Fibroblast of upper back skin (primary cell): Measurements from ENCODE around the gene BMP8A.
"Not testable (repeated sequence)": the region's sequence is repeated elsewhere in the genome, so short reads cannot be mapped to it uniquely, and the experiment has no call there.

ENCODE experiments used
- DNase-seq: peaks from one replicate; pipeline ENCODE4 v3.0.0-alpha.2; 2013

The BMP8A gene

DNA sequence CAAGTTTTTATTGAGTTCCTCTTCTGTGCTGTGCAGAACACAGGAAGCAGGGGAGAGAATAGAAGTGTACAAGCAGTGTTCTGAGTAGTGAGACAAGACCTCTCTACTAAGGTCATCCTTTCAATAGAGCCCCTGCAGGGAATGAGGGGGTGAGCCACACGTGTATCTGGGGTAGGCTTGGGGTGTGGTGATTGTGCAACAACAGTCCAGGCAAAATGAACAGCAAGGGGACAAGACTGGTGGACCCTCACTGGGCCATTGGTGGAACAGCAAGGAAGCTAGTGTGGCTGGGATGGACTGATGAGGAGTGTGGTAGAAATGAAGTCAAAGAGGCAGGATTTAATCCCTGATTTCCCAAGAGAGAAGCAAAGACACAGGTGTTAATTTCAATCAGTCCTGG is 8.2 kb upstream of the BMP8A start:
- no peak for DNase-seq

DNA sequence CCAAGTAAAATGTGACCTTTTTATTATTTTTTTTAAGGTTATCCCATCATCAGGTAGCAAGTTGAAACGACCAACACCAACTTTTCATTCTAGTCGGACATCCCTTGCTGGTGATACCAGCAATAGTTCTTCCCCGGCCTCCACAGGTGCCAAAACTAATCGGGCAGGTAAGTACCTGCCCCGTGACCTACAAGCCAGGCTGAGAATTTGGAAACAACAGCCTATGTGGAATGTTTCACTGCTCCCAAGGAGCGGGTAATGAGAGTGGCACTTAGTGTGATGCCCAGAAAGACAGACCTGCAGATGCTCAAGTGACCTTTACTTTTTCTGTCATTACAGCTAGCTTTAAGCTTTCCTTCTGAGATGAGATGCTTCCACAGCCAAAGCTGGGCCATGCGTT is 6.9 kb upstream of the BMP8A start:
- DNase-seq: no peak

DNA sequence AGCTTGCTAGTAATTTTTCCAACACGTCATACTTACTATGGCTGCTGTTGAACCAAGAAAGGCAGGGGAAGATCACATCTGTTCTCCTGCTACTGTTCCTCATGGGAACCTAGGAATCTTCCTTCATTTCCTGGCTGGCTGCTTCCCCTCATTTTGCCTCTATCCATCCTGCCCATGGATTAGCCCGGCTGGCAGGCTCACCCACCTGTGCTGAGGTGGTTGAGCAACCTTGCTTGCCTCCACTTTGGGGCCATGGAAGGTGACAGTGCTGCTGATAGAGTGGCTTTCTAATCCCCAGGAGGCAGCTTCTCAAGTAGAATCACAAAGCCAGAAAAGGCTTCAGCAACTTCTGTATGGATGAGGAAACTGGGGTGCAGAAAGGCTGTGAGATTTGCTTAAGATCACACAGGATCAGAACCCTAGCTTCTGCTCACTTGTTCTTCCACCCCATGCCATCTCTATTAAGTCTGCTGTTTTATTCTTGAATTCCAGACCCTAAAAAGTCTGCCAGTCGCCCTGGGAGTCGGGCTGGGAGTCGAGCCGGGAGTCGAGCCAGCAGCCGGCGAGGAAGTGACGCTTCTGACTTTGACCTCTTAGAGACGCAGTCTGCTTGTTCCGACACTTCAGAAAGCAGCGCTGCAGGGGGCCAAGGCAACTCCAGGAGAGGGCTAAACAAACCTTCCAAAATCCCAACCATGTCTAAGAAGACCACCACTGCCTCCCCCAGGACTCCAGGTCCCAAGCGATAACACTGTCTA is 6.2 kb upstream of the BMP8A start:
- no peak for DNase-seq

DNA sequence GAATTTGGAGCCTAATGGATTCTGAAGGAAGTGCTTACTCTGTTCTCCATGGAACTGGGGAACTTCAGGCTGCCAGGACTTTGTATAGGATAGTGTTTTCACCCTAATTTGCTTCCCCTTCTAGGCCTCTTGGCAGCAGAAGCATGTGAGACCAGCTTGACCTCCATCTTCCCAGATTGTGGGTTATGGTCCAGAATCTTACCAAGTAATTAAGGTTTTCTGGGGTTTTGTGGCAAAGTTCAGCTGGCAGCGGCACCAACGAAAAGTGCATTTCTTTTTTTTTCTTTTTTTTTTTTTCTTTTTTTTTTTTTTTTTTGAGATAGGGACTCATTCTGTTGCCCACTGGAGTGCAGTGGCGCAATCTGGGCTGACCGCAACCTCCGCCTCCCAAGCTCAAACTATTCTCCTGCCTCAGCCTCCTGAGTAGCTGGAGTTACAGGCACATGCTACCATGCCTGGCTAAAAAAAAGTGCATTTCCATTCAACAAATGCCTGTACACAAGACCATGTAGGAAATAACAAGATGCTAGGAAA is 3.4 kb upstream of the BMP8A start:
- DNase-seq: no peak

DNA sequence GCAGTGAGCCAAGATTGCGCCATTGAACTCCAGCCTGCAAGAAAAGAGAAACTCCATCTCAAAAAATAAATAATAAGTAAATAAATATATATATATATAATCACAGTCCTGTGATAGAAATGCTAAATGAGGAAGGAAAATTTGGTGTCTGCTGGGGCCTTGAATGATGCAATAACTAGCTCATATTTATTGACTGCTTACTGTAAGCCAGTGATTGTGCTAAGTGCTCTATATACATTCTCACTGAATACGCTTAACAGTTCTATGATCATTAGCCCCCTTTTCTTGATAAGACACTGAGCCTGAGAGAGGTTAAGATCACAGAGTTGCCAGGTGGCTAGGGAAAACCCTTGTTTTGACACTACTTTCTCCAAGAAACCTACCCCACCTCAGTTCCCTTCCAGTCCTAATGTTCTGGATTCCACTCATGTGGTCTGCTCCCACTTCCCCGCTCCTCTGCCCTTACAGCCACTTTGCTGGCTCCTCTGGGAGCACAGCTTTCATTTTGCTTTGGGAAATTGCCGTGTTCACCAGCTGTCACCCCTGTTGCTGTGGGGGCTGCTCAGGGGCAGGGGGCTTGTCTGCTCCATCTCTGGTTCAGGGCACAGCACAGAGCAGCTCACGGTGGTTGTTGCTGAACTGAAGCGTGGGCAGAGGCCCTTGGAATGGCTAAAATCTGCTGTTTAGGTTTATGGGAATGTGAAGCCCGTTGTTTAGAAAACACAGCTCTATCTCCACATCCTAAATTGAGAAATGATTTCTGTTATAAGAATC is 2.5 kb upstream of the BMP8A start:
- DNase-seq: no peak

DNA sequence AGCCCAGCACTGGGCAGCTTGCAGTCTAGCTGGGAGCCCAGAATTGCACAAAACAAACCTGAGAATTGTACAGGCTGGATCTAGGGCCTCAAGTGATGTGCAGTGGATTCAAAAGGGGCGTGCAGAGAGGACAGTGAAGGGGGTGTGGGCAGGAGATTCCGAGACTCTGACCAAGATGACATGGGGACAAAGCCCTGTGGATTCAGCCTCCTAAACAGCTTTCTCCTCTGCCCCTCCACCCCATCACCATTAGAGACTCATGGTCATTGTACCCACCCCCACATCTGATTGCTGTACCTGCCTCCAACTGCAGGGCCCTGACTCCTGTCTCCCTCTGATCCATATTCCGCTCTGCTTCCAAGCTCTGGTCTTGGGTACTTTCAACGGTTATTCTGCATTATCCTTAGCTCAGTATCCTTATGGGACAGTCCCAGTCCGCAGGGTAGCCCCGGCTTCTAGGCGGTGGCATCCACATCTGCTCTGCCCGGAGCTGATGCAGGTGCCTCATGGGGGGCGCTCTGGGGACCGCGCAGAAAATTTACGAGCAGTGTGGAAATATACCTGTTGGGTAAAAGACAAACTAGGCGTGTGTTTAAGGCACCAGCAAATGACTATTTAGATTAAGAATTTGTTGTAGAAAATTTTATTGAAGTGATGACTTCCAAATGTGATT is 1.7 kb upstream of the BMP8A start:
- no peak for DNase-seq

DNA sequence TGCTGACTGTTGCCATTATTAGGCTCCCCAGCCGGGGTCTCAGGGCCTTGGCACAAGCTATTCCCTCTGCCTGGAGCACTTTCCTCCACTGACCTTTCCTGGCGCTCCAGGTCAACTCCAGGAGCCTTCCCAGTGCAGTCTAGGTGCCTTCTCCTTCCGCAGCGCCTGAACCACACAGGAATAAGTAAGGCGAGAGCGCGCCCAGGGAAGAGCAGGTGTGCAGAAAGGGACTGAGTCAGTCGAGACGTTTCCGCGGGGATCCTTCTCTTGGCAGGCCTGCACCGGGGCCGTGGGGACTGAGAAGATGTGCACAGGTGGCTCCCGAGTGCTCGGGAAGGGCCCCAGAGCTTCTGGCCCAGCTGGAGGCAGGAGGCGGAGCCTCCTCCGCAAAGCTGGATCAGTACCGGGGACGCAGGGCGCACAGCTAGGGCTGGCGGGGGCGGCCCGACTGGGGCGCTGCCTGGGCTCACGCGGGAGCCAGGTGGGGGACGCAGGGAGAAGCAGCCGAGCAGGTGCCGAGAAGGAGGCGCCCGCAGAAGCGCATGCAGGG is 765 bp upstream of the BMP8A start:
- DNase-seq: no peak

DNA sequence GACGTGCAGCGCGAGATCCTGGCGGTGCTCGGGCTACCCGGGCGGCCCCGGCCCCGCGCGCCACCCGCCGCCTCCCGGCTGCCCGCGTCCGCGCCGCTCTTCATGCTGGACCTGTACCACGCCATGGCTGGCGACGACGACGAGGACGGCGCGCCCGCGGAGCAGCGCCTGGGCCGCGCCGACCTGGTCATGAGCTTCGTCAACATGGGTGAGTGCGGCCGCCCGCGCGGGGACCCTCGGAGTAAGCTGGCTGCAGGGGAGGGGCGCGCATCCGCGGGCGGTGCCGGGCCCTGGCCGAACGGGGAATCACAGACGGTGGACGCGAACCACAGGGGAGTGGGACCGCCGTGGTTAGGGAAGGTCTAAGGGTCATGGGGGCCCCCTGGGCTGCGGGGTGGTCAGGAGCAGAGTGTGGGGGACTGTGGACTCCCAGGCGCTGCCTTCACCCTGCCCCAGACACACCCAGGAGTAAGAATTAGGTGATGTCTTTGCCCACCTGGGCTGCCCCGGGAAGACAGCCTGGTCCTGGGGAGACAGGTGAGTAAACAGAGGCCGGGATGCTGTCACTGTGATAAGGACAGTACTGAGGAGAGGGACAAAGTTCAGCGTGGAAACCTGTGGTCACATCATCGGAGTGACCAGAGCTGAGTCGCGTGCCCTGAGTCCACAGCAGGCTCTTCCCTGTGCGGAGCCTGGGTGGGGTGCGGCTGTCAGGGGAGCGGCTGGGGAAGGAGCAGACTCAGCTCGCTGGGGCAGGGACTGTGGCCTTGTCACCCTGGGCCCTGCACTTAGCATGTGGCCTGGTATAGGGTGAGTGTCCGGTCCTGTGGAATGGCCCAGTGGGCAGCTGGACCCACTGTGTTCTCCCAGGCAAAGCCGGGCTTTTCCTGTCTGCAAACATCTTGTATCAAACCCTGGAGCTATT is 944 bp downstream of the BMP8A start:
- not testable (repeated sequence) for DNase-seq

DNA sequence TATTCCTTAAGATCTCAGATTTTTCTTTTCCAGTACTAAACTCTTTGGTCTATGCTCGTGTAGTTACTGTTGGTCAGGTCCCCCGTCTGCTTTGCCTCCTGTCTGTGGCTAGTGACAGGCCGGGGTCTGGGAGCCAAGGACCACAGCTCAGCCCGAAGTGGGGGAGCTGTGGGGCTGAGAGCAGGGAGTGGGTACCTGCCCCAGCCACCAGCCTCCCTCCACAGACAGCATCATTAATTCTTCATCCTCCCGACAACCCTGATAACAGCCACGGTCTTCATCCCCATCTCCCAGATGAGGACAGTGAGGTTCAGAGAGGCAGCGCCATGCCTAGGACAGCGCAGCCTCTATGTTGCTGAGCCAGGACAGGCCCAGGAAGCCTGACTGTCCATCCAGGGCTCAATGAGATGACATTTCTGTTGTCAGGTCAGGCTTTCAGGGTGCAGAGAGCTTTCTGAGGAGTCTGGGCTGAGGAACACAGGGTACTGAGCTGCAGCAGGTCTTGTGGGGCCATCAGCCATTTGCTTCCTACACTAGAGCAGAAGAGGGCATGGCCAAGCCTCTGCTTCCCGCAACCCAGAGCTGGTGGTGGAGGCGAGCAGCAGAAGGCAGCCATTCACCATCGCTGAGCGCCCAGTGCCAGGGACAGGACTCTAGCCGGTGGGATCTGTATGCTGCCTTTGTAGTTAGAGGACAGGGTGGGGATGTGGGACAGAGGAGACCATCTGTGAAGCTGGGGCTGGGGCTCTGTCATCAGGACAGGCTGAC is 1.8 kb downstream of the BMP8A start:
- not testable (repeated sequence) for DNase-seq

DNA sequence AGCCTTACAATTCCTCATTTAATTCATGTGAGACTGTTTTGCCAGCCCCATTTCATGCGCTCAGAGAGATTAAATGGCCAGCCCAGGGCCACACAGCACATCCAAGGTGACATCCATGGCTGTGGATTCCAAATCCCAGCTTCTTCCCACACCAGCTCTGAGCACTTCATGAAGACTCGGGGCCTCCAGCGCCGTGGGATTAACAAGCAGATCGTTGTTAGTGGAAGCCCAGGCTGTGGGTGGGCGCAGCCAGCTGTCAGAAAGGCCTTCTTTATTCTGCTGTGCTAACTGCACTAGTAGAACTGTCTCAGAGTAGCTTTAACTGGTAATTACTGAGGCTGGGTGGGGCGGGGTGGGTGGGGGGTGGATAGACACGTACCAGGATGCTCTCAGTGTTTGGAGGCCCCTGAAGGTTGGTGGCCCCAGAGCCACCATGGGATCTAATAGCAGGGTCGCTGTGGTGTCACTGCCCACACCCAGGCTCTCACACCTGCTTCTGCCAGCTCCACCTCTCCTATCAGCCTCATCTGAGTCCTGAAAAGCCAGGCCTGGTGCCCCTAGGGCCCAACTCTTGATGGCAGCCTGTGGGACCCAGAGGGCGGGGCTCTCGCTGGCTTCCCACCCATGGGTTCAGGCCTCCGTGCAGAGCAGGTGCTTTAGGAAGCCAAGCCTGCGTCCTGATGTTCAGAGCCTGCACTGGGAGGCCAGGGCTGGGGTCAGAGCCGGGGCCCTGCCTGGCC is 3.4 kb downstream of the BMP8A start:
- no peak for DNase-seq

DNA sequence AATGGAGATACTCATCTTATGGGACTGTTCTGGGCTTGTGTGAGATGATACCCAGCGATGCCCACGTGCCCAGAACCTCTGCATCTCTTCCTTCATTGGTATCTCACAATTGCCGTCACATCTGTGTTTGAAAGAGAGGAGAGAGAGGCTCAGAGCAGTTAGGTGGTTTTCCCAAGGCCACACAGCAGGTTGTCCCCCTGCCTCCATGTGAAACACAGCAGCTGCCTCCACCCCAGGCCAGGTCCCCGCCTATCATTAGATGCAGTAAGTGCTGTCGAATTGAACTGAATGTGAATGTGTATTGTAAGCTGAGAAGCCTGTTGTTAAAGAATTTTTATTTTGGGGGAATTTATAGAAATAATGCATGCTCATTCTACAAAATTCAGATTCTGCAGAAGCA is 5.1 kb downstream of the BMP8A start:
- DNase-seq: not testable (repeated sequence)

DNA sequence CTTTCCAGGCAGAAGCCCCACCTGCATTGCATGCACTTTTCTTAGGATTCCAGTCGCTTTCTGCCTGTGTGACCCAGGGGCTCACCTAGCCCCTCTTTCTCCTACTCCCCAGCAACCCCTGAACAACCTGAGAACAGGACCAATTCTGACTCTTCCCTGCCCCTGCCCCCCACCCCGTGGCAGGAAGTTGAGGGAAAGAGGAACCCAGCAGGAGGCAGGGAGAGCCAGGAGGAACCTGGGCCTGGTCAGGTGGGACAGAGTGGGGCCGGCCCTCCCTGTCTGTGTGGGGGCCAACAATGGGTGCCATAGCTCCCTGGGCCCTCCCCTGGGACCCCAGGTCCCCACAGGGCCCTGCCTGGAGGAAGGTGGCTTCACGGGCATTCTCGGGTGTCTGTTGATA is 6.1 kb downstream of the BMP8A start:
- no peak for DNase-seq

DNA sequence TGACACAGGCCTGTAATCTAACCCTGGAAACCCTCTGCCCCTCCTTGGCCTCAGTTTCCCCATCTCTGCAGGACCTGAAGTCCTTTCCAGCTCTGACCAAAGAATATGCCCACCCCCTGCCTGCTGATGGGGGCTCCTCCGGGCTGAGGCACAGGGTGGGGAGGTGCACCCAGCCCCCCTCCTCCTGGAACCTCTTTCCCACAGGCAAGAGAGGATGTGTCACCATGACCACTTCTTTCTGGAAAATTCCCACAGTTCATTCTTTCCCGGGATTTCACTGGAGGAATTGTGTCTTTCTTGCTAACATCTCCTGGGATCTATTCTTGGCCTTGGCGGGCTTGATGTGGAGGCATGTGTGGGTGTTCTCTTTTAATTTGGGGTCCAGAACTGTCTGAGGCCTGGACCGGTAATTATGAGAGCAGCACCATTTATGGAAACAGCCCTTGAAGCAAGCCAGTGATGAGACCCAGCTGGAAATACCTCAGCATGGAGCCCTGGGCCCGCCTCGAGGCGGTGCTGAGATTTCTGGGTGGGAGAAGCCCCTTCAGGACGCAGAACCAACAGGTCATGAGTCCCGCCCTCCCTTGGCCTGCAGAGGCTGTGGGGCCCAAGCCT is 6.8 kb downstream of the BMP8A start:
- not testable (repeated sequence) for DNase-seq

DNA sequence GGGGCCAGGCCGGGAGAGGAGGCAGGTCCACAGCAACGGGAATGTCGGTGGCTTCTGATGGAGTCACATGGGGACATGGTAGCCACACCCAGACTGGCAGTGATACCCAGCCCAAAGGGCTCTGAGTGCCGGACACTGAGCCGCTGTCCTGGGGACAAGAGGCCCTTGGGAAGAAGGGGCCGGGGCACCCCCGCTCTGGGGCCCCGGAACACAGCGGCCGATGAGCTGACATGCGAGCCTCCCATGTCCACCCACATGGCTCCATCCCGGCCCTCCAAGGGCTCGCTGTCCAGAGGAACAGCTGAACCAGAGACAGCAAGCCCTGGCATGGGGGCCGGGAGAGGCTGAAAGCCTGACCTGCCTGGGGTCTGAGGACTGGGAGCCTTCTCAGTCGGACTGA is 7.4 kb downstream of the BMP8A start:
- DNase-seq: not testable (repeated sequence)

DNA sequence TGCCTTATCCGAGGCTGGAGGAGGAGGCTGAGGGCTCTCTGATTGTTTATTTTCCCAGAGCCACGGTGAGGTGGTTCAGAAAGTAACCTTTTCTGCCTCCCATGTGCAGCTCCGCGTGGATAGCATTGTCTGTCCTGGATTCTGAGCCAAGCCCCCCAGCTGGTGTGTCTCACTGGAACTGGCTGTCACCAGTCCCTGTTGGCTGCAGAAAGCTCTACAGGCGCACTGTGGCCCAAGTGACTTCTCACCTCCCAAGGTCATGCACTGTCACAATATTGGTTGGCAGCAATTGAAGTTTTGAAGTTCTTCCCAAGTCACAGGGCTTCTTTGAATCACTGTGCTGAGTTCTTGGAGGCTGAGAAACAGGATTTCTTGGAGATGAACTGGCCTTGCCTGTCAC is 8.2 kb downstream of the BMP8A start:
- no peak for DNase-seq

DNA sequence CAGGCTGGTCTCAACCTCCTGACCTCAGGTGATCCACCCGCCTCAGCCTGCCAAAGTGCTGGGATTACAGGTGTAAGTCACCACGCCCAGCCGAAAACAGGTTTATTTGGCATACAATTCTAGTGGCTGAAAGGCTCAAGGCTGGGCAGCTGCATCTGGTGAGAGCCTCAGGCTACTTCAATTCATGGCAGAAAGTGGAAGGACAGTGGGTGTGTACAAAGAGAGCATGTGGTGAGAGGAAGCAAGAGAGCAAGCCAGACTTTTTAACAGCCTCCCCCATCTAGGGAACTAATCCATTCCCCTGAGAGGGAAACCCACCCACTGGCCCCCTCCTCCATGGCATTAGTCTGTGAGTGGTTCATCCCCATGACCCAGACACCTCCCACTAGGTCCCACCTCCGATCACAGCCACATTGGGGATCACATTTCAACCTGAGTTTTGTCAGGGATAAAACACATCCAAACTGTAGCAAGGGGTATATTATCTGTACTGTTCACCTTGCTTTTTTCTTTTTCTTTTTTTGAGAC is 9.5 kb downstream of the BMP8A start:
- DNase-seq: no peak

DNA sequence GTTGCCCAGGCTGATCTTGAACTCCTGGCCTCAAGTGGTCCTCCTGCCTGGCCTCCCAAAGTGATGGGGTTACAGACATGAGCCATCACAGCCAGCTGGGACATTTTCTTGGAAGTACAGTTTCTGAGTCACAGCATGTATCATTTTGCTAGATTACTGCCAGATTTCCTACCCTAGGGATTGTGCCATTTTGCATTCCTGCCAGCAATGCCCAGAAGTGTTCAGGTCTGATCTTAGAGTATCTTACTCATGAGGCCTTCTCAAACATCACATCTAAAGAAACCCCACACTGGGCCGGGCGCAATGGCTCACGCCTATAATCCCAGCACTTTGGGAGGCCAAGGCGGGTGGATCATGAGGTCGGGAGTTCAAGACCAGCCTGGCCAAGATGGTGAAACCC is 10.2 kb downstream of the BMP8A start:
- DNase-seq: peak; percentile 37

DNA sequence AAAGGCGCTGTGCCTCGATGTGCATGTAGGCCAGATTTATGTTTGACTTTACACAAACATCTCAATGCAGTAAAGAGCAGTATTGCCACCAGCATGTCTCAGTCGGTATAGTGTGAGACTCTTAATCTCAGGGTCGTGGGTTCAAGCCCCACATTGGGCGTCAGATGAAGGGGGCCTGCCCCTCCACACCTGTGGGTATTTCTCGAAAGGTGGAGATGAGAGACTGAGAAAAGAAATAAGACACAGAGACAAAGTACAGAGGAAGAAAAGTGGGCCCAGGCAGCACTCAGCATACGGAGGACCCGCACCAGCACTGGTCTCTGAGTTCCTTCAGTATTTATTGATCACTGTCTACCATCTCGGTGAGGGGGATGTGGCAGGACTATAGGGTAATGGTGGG is 13.0 kb downstream of the BMP8A start:
- DNase-seq: not testable (repeated sequence)

DNA sequence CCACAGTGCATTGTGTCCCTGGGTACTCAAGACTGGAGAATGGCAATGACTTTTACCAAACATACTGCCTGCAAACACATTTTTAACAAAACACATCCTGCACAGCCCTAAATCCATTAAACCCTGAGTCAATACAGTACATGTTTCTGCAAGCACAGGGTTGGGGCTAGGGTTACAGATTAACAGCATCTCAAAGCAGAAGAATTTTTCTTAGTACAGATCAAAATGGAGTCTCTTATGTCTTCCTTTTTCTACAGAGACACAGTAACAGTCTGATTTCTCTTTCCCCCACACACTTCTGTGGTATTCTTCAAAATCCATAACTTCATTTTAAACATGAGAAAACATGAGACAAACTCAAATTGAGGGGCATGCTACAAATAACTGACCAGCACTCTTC is 13.9 kb downstream of the BMP8A start:
- DNase-seq: no peak
